ENCODE data around the gene IFT43. TPM values are rescaled to one million over a fixed set of nuclear protein-coding genes. Genes with fewer than 3 reads are reported as not detected.

IFT43 gene
- total and polyA plus RNA-seq, 9 of the 15 experiments (the other 6 are each of a cell fraction or from before 2014, with no cell fraction given) = 4.9 to 12.8 (median 8.0) TPM

DNA sequence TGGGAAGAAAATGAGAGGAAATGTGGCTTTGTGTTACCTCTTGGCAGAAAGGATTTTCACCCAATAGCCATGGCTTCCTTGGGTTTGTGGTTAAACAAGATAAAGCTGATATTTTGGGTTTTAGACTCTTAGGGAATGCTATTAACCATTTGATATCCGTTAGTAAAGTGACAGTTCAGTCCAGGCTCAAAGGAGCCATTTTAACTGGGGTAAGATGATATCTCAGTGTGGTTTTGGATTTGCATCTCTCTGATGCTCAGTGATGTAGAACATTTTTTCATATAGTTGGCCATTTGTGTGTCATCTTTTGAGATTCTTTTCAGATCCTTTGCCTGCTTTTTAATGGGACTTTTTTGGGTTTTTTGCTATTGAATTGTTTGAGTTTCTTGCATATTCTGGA, 30.1 kb downstream of the IFT43 start (continued):
- TF ChIP-seq, protein P1, sequence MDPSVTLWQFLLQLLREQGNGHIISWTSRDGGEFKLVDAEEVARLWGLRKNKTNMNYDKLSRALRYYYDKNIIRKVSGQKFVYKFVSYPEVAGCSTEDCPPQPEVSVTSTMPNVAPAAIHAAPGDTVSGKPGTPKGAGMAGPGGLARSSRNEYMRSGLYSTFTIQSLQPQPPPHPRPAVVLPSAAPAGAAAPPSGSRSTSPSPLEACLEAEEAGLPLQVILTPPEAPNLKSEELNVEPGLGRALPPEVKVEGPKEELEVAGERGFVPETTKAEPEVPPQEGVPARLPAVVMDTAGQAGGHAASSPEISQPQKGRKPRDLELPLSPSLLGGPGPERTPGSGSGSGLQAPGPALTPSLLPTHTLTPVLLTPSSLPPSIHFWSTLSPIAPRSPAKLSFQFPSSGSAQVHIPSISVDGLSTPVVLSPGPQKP (CRISPR knock-in tag; IDR thresholded peaks at IDR 0.05) = no peak
- TF ChIP-seq, protein P2, sequence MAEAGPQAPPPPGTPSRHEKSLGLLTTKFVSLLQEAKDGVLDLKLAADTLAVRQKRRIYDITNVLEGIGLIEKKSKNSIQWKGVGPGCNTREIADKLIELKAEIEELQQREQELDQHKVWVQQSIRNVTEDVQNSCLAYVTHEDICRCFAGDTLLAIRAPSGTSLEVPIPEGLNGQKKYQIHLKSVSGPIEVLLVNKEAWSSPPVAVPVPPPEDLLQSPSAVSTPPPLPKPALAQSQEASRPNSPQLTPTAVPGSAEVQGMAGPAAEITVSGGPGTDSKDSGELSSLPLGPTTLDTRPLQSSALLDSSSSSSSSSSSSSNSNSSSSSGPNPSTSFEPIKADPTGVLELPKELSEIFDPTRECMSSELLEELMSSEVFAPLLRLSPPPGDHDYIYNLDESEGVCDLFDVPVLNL (CRISPR knock-in tag; IDR thresholded peaks at IDR 0.05; ENCODE audit: low read depth) = no peak
- TF ChIP-seq ZNF324 (CRISPR knock-in tag; IDR thresholded peaks at IDR 0.05) (no peak), SMARCC2 (IDR thresholded peaks at IDR 0.05; ENCODE audit: low read depth) (no peak)
- TF ChIP-seq, protein P3, sequence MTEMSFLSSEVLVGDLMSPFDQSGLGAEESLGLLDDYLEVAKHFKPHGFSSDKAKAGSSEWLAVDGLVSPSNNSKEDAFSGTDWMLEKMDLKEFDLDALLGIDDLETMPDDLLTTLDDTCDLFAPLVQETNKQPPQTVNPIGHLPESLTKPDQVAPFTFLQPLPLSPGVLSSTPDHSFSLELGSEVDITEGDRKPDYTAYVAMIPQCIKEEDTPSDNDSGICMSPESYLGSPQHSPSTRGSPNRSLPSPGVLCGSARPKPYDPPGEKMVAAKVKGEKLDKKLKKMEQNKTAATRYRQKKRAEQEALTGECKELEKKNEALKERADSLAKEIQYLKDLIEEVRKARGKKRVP (CRISPR knock-in tag; IDR thresholded peaks at IDR 0.05) = no peak

DNA sequence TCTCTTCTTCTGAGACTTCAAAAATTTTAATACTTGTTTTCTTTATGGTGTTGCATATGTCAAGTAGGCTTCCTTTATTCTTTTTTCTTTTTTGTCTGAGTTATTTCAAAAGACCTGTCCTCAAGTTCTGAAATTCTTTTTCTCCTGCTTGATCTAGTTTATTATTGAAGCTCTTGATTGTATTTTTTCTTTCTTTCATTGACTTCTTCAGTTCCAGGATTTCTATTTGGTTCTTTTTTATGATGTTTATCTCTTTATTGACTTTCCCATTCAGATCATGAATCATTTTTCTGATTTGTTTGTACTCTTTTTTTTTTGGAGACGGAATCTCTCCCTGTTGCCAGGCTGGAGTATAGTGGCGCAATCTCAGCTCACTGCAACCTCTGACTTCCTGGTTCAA, 34.1 kb downstream of the IFT43 start:
- no peak overlapping the region for H3K27ac ChIP-seq (ENCODE audit: extremely low read depth, low read depth, low read length)
- 0 out of 2 replicates have a peak, but pooled peaks cover 2% of the 10 kb centered on the region for H3K9me3 ChIP-seq (replicated peaks; ENCODE audit: control insufficient read depth, insufficient read depth, low read depth, low read length)
- TF ChIP-seq, protein P4, sequence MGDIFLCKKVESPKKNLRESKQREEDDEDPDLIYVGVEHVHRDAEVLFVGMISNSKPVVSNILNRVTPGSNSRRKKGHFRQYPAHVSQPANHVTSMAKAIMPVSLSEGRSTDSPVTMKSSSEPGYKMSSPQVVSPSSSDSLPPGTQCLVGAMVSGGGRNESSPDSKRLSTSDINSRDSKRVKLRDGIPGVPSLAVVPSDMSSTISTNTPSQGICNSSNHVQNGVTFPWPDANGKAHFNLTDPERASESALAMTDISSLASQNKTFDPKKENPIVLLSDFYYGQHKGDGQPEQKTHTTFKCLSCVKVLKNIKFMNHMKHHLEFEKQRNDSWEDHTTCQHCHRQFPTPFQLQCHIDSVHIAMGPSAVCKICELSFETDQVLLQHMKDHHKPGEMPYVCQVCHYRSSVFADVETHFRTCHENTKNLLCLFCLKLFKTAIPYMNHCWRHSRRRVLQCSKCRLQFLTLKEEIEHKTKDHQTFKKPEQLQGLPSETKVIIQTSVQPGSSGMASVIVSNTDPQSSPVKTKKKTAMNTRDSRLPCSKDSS (IDR thresholded peaks at IDR 0.05; ENCODE audit: low read depth, partially characterized antibody) = peak; percentile 31
- TF ChIP-seq NFE2L1 (tag; IDR thresholded peaks at IDR 0.05; ENCODE audit: borderline replicate concordance, low read depth) = no peak
- TF ChIP-seq HDAC2 (IDR thresholded peaks at IDR 0.05) = no peak
- no peak for TF ChIP-seq MEF2A (IDR thresholded peaks at IDR 0.05; ENCODE audit: control insufficient read depth, low read depth, low read length)
- TF ChIP-seq SRF (CRISPR knock-in tag; IDR thresholded peaks at IDR 0.05) = no peak
- no peak for TF ChIP-seq KLF1 (tag; IDR thresholded peaks at IDR 0.05)
- TF ChIP-seq SMARCA5 (IDR thresholded peaks at IDR 0.05) = no peak
- TF ChIP-seq GTF2E2 (tag; IDR thresholded peaks at IDR 0.05) = no peak
- no peak for TF ChIP-seq MEIS2 (IDR thresholded peaks at IDR 0.05; ENCODE audit: partially characterized antibody)
- no peak for TF ChIP-seq MCM3 (IDR thresholded peaks at IDR 0.05)
- peak; percentile 48; the same call in 1 of the 2 replicates for TF ChIP-seq TRIM28 (IDR thresholded peaks at IDR 0.05)
- TF ChIP-seq, protein P5, sequence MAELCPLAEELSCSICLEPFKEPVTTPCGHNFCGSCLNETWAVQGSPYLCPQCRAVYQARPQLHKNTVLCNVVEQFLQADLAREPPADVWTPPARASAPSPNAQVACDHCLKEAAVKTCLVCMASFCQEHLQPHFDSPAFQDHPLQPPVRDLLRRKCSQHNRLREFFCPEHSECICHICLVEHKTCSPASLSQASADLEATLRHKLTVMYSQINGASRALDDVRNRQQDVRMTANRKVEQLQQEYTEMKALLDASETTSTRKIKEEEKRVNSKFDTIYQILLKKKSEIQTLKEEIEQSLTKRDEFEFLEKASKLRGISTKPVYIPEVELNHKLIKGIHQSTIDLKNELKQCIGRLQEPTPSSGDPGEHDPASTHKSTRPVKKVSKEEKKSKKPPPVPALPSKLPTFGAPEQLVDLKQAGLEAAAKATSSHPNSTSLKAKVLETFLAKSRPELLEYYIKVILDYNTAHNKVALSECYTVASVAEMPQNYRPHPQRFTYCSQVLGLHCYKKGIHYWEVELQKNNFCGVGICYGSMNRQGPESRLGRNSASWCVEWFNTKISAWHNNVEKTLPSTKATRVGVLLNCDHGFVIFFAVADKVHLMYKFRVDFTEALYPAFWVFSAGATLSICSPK (IDR thresholded peaks at IDR 0.05; ENCODE audit: borderline replicate concordance) = no peak
- in situ Hi-C loops (cut with MboI) (no loop called here), intact Hi-C loops (cut with micrococcal nuclease) (no loop called here)
- H2AFZ ChIP-seq (ENCODE audit: low read depth, low read length) = no peak overlapping the region
- H3K4me3 ChIP-seq = no peak overlapping the region
- ATAC-seq (no peak), DNase-seq (ENCODE audit: extremely low read depth in 1 of 4, low spot score in 3 of 4) (no peak), FAIRE-seq (no peak)
- CTCF ChIA-PET (ENCODE audit: low intra/inter-chr PET ratio) = no interaction called here
- H3K9me1 ChIP-seq (ENCODE audit: control insufficient read depth, insufficient read depth, low read length) = no peaks in the 10 kb centered on the region
- BruUV-seq (replicated peaks) = no TSS peak
- no peaks in the 10 kb centered on the region for H3K79me2 ChIP-seq (ENCODE audit: control insufficient read depth, insufficient read depth, low read length)
- POLR2A ChIA-PET = no interaction called here
- 67% methylated on average over 1 of the region's 2 CpGs for whole genome bisulfite sequencing (ENCODE audit: insufficient coverage, low coverage, missing lambda C conversion rate)
- no peaks in the 10 kb centered on the region for H4K20me1 ChIP-seq (replicated peaks; ENCODE audit: control insufficient read depth, insufficient read depth, low read length)
- no peaks in the 10 kb centered on the region for H3K4me1 ChIP-seq (replicated peaks in 1 of 2; ENCODE audit: control insufficient read depth in 2 of 2, insufficient read depth in 2 of 2, low read length in 2 of 2)
- H3K27me3 ChIP-seq (ENCODE audit: control insufficient read depth in 2 of 2, insufficient read depth in 2 of 2, low read length in 2 of 2) = no peaks in the 10 kb centered on the region
- H3K4me2 ChIP-seq (ENCODE audit: insufficient read depth, low read length) = no peak overlapping the region
- H3K36me3 ChIP-seq (ENCODE audit: control insufficient read depth, insufficient read depth, low read length) = no peaks in the 10 kb centered on the region
- H3K9ac ChIP-seq (ENCODE audit: insufficient read depth in 1 of 2, low read depth in 2 of 2, low read length in 2 of 2) = no peak overlapping the region

Measured in K562 (cell line).